HepG2 (cell line): Measurements from ENCODE around the gene CYB561. TPM values are rescaled to one million over a fixed set of nuclear protein-coding genes. Genes with fewer than 3 reads are reported as not detected.

Experiments used
- ARID3A ChIP-seq: IDR thresholded peaks from 2 replicates; pipeline ENCODE4 v1.6.1; 2012; ENCODE audit warnings: low read depth, low read length, improper control_type of control experiment
- BCL3 ChIP-seq: sonication (generic); formaldehyde crosslinking; IDR thresholded peaks from 2 replicates; pipeline ENCODE4 v1.5.1; 2020; ENCODE audit warnings: mild to moderate bottlenecking, missing genetic modification reagents, moderate library complexity
- FOXA1 ChIP-seq, 2 experiments: fragments of 450-650 bp in 1 of 2; sonication (generic) in 1 of 2; formaldehyde crosslinking in 1 of 2; IDR thresholded peaks; 2 replicates each; pipeline versions ENCODE4 v1.4.0 to v1.6.1; 2016 to 2020; ENCODE audit warnings: missing genetic modification reagents in 1 of 2
- KAT2B ChIP-seq: fragments of 150-350 bp; IDR thresholded peaks from 2 replicates; pipeline ENCODE4 v1.6.1; 2014; ENCODE audit warnings: low read depth, low read length, borderline replicate concordance
- MAFK ChIP-seq, 2 experiments: IDR thresholded peaks in 1 of 2; conservative IDR thresholded peaks in 1 of 2; 2 replicates each; pipeline ENCODE4 v1.6.1; 2011; ENCODE audit warnings: improper control_type of control experiment in 2 of 2, low read length in 2 of 2
- PBX3 ChIP-seq: sonication (generic); formaldehyde crosslinking; IDR thresholded peaks from 2 replicates; pipeline ENCODE4 v1.8.1; 2023; ENCODE audit warnings: missing genetic modification reagents, inconsistent platforms, borderline replicate concordance
- PCBP2 ChIP-seq: fragments of 200-400 bp; formaldehyde crosslinking; optimal IDR thresholded peaks from 2 replicates; pipeline ENCODE3; 2018; ENCODE audit warnings: low read length, low read depth; ENCODE audit not compliant: poor library complexity, severe bottlenecking
- POLR2G ChIP-seq: fragments of 200-400 bp; formaldehyde crosslinking; IDR thresholded peaks from 2 replicates; pipeline ENCODE4 v1.6.1; 2018; ENCODE audit warnings: mild to moderate bottlenecking, low read depth, low read length, moderate library complexity
- TCF7 ChIP-seq: sonication (generic); IDR thresholded peaks from 2 replicates; pipeline ENCODE4 v1.6.1; 2016; ENCODE audit warnings: antibody characterized with exemption, low read depth
- TFDP2 ChIP-seq: sonication (generic); formaldehyde crosslinking; IDR thresholded peaks from 2 replicates; pipeline ENCODE4 v1.4.0; 2020; ENCODE audit warnings: missing genetic modification reagents
- YY1 ChIP-seq: IDR thresholded peaks from 2 replicates; pipeline ENCODE4 v1.6.1; 2011; ENCODE audit warnings: low read length, low read depth, moderate library complexity, mild to moderate bottlenecking; ENCODE audit not compliant: insufficient read depth, insufficient replicate concordance
- ZNF205 ChIP-seq: IDR thresholded peaks from 2 replicates; pipeline ENCODE4 v1.6.1; 2018; ENCODE audit warnings: missing biosample characterization, missing genetic modification reagents
- ZNF296 ChIP-seq: sonication (generic); formaldehyde crosslinking; conservative IDR thresholded peaks from 2 replicates; pipeline ENCODE4 v1.5.0; 2020; ENCODE audit warnings: mild to moderate bottlenecking, missing genetic modification reagents
- ZNF33A ChIP-seq: sonication (generic); formaldehyde crosslinking; IDR thresholded peaks from 2 replicates; pipeline ENCODE4 v1.5.1; 2020; ENCODE audit warnings: missing genetic modification reagents, mild to moderate bottlenecking, moderate library complexity, borderline replicate concordance
- ZNF766 ChIP-seq: sonication (generic); formaldehyde crosslinking; IDR thresholded peaks from 2 replicates; pipeline ENCODE4 v1.5.0; 2020; ENCODE audit warnings: missing genetic modification reagents, borderline replicate concordance
- ZNF780A ChIP-seq: sonication (generic); formaldehyde crosslinking; IDR thresholded peaks from 2 replicates; pipeline ENCODE4 v1.8.0; 2022; ENCODE audit warnings: mild to moderate bottlenecking, missing genetic modification reagents, moderate library complexity
- ZSCAN30 ChIP-seq: sonication (generic); formaldehyde crosslinking; IDR thresholded peaks from 2 replicates; pipeline ENCODE4 v1.5.0; 2020; ENCODE audit warnings: mild to moderate bottlenecking, missing genetic modification reagents
- ZUFSP ChIP-seq: sonication (generic); formaldehyde crosslinking; IDR thresholded peaks from 2 replicates; pipeline ENCODE4 v1.9.0; 2021; ENCODE audit warnings: missing genetic modification reagents, mild to moderate bottlenecking, borderline replicate concordance
- polyA plus RNA-seq, 8 experiments: library from polyadenylated mRNA; depleted of rRNA in 3 of 8; stranded (reverse) in 7 of 8; unstranded in 1 of 8; fragments of >200 nt; fragmentation: Illumina TruSeq in 4 of 8; extraction: Trizol in 4 of 8; gene quantifications; 2 replicates each; pipeline versions ENCODE4 v1.2.1 to v1.2.3, GENCODE V29; 2011 to 2016; ENCODE audit warnings: low read depth in 4 of 8, missing spikeins in 1 of 8, mixed read lengths in 1 of 8; ENCODE audit not compliant: insufficient read depth in 1 of 8
- total RNA-seq, 5 experiments: library from RNA; depleted of rRNA; stranded (reverse); fragments of >200 nt; fragmentation: Illumina TruSeq; extraction: Trizol; gene quantifications; 2 replicates each; pipeline ENCODE4 v1.2.3, GENCODE V29; 2016; ENCODE audit warnings: low read depth in 1 of 5

The CYB561 gene
- total and polyA plus RNA-seq, 2 of the 13 experiments (the other 11 are each of a cell fraction or from before 2014, with no cell fraction given): 1.5 to 6.7 TPM

GRCh38 chr17:63445954-63446752 is at the start of gene CYB561 (continued):
- TF ChIP-seq TFDP2 (CRISPR knock-in tag) (peak; percentile 63), ZNF205 (no peak), ZNF780A (CRISPR knock-in tag) (no peak), ZNF33A (CRISPR knock-in tag) (no peak), FOXA1 (IDR thresholded peaks at IDR 0.05) (no peak), FOXA1 (CRISPR knock-in tag; IDR thresholded peaks at IDR 0.05) (no peak), YY1 (no peak), ZUFSP (no peak), MAFK (conservative IDR thresholded peaks at IDR 0.05 in 1 of 2, IDR thresholded peaks at IDR 0.05 in 1 of 2; ENCODE audit: low read length in 2 of 2) (no peak), ZNF296 (CRISPR knock-in tag) (no peak), PBX3 (CRISPR knock-in tag) (no peak), POLR2G (no peak), ZSCAN30 (CRISPR knock-in tag) (no peak), BCL3 (CRISPR knock-in tag) (no peak), TCF7 (no peak), PCBP2 (no peak), KAT2B (no peak), ARID3A (no peak), ZNF766 (0 out of 2 replicates have a peak, but pooled peaks have one; percentile 33)
